ENCODE measurements around the gene NUP188.

DNA sequence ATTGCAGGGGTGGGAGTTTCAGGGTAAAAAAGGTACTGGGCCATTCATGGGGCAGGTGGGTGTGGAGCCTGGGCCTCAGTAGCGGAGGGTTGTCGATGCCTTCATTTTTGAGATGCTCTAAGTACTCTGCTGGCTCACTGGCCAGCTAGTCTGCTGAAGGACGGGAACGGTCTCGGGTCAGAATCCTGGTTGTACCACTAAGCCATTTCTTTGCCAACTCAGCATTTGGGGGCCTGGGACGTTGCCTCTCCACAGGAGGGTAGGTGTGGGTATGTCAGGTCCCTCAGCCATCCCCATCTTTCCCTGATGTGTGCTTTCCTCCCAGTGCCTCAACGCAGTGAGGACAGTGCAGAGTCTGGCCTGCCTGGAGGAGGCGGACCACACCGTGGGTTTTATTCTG lies 55.5 kb downstream of the NUP188 start:
- TF ChIP-seq TAF1 (conservative IDR thresholded peaks at IDR 0.05) (no peak), JUND (IDR thresholded peaks at IDR 0.05) (no peak), REST (IDR thresholded peaks at IDR 0.05) (no peak), FOXA1 (IDR thresholded peaks at IDR 0.05) (no peak), GABPA (IDR thresholded peaks at IDR 0.05 in 1 of 2, conservative IDR thresholded peaks at IDR 0.05 in 1 of 2) (no peak), EGR1 (IDR thresholded peaks at IDR 0.05; ENCODE audit: low read depth in 2 of 2) (no peak), RXRA (IDR thresholded peaks at IDR 0.05) (no peak)
- TF ChIP-seq, protein P1, sequence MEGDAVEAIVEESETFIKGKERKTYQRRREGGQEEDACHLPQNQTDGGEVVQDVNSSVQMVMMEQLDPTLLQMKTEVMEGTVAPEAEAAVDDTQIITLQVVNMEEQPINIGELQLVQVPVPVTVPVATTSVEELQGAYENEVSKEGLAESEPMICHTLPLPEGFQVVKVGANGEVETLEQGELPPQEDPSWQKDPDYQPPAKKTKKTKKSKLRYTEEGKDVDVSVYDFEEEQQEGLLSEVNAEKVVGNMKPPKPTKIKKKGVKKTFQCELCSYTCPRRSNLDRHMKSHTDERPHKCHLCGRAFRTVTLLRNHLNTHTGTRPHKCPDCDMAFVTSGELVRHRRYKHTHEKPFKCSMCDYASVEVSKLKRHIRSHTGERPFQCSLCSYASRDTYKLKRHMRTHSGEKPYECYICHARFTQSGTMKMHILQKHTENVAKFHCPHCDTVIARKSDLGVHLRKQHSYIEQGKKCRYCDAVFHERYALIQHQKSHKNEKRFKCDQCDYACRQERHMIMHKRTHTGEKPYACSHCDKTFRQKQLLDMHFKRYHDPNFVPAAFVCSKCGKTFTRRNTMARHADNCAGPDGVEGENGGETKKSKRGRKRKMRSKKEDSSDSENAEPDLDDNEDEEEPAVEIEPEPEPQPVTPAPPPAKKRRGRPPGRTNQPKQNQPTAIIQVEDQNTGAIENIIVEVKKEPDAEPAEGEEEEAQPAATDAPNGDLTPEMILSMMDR (IDR thresholded peaks at IDR 0.05; ENCODE audit: low read depth, low read length, missing input control), result no peak
- TF ChIP-seq, protein P2, sequence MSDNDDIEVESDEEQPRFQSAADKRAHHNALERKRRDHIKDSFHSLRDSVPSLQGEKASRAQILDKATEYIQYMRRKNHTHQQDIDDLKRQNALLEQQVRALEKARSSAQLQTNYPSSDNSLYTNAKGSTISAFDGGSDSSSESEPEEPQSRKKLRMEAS (IDR thresholded peaks at IDR 0.05), result no peak
- TF ChIP-seq, protein P3, sequence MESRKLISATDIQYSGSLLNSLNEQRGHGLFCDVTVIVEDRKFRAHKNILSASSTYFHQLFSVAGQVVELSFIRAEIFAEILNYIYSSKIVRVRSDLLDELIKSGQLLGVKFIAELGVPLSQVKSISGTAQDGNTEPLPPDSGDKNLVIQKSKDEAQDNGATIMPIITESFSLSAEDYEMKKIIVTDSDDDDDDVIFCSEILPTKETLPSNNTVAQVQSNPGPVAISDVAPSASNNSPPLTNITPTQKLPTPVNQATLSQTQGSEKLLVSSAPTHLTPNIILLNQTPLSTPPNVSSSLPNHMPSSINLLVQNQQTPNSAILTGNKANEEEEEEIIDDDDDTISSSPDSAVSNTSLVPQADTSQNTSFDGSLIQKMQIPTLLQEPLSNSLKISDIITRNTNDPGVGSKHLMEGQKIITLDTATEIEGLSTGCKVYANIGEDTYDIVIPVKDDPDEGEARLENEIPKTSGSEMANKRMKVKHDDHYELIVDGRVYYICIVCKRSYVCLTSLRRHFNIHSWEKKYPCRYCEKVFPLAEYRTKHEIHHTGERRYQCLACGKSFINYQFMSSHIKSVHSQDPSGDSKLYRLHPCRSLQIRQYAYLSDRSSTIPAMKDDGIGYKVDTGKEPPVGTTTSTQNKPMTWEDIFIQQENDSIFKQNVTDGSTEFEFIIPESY (IDR thresholded peaks at IDR 0.05), result no peak
- TF ChIP-seq, protein P4, sequence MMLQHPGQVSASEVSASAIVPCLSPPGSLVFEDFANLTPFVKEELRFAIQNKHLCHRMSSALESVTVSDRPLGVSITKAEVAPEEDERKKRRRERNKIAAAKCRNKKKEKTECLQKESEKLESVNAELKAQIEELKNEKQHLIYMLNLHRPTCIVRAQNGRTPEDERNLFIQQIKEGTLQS (IDR thresholded peaks at IDR 0.05), result no peak

All from liver (tissue), 3 donors.